Right lobe of liver (tissue), 6 donors: Measurements from ENCODE around the gene WDR73. TPM values are rescaled to one million over a fixed set of nuclear protein-coding genes. Genes with fewer than 3 reads are reported as not detected.

ENCODE experiments used
- ATAC-seq, 4 donors: fragments of 200-7000 bp; cut with Tn5 transposase; one replicate each; pipeline ENCODE4 v1.9.1; 2020; ENCODE audit warnings: mild to moderate bottlenecking in 4 of 4, moderate library complexity in 4 of 4
- DNase-seq, 3 donors: peaks; one replicate each; pipeline ENCODE4 v3.0.0-alpha.2; 2020
- H3K27ac ChIP-seq, 3 donors: fragments of 200-600 bp; one replicate each; pipeline ENCODE4 v1.8.0; 2022
- H3K27me3 ChIP-seq, 2 donors: fragments of 200-600 bp; one replicate each; pipeline ENCODE4 v1.8.0; 2022
- H3K36me3 ChIP-seq, 4 donors: fragments of 200-600 bp; sonication (generic) in 1 of 4; one replicate each; pipeline versions ENCODE4 v1.5.1 to v1.8.0; 2017 to 2022; ENCODE audit warnings: control low read depth in 1 of 4
- H3K4me1 ChIP-seq, 4 donors: fragments of 200-600 bp; sonication (generic) in 1 of 4; one replicate each; pipeline versions ENCODE4 v1.5.1 to v1.8.0; 2017 to 2022; ENCODE audit warnings: control low read depth in 1 of 4
- H3K4me3 ChIP-seq, 3 donors: fragments of 200-600 bp; one replicate each; pipeline ENCODE4 v1.8.0; 2022
- H3K9me3 ChIP-seq, 4 donors: fragments of 200-600 bp; sonication (generic) in 1 of 4; one replicate each; pipeline versions ENCODE4 v1.5.1 to v1.8.0; 2017 to 2022; ENCODE audit warnings: control low read depth in 1 of 4
- CTCF ChIP-seq, 4 donors: fragments of 200-600 bp in 3 of 4; fragments of 450-650 bp in 1 of 4; IDR thresholded peaks; one replicate each; pipeline versions ENCODE4 v1.5.1 to v1.8.0; 2016 to 2022; ENCODE audit warnings: antibody characterized with exemption in 4 of 4, mild to moderate bottlenecking in 2 of 4
- POLR2A ChIP-seq: fragments of 450-650 bp; IDR thresholded peaks from one replicate; pipeline ENCODE4 v1.6.1; 2017; ENCODE audit warnings: antibody characterized with exemption, mild to moderate bottlenecking
- WGBS: methylation state at CpG from one replicate; pipeline ENCODE4 v1.1.6; 2018; ENCODE audit warnings: low coverage, low lambda C conversion rate; ENCODE audit not compliant: insufficient coverage; ENCODE audit errors: missing lambda C conversion rate; 5-methylcytosine and 5-hydroxymethylcytosine counted together
- intact Hi-C, 2 donors: fragments of 100-400 bp; cut with DNase I; formaldehyde crosslinking; loops; one replicate each; pipeline versions ENCODE4 v1.11.2 to v1.14.1; 2022
- total RNA-seq, 6 experiments: library from RNA; depleted of rRNA in 2 of 6; stranded (reverse); fragments of >200 nt in 2 of 6; fragmentation: NEBNext Ultra II Directional in 3 of 6; extraction: Animal tissue kit (Norgen Biotek cat#: 25700) in 3 of 6; gene quantifications; one replicate each; pipeline versions ENCODE4 v1.1.0 to v1.2.4, GENCODE V29; 2016 to 2023
- donor health status: DM: no; HTN: yes; CAD: no.
- donor health status: DM: no; HTN: no; CAD: no.
- donor health status: DM: no; HTN: no; CAD: no.
- donor health status: DM: no; HTN: yes; CAD: no.
- donor health status: DM: no; HTN: yes; CAD: no.

WDR73 gene
- total RNA-seq, 6 experiments from 2014 or later = 6.3 to 11.1 (median 8.1) TPM

GRCh38 chr15:84668221-84668982, 14.3 kb upstream of the WDR73 start:
- H3K27ac ChIP-seq = no peak overlapping the region
- 100% methylated on average over 3 of the region's 3 CpGs for WGBS
- TF ChIP-seq CTCF (IDR thresholded peaks at IDR 0.05) = no peak
- DNase-seq (no peak), ATAC-seq (no peak)
- intact Hi-C loops = no loop called here
- H3K36me3 ChIP-seq = peaks cover 0 to 45% (median 11%) of the 10 kb centered on the region in 4 donors
- peaks cover 0 to 11% (median 3%) of the 10 kb centered on the region in 4 donors for H3K4me1 ChIP-seq
- H3K4me3 ChIP-seq = no peak overlapping the region
- no peaks in the 10 kb centered on the region for H3K27me3 ChIP-seq
- H3K9me3 ChIP-seq = no peaks in the 10 kb centered on the region

GRCh38 chr15:84666373-84666772, 12.3 kb upstream of the WDR73 start:
- no peak for DNase-seq
- 45% methylated on average over 1 of the region's 2 CpGs for WGBS
- ATAC-seq = no peak
- TF ChIP-seq CTCF (IDR thresholded peaks at IDR 0.05) (no peak), POLR2A (no peak)
- Histone ChIP-seq H3K9me3 (no peaks in the 10 kb centered on the region), H3K36me3 (peaks cover 0 to 42% (median 11%) of the 10 kb centered on the region in 4 donors), H3K4me1 (peaks cover 0 to 6% (median 1%) of the 10 kb centered on the region in 4 donors), H3K4me3 (no peak overlapping the region), H3K27me3 (no peaks in the 10 kb centered on the region), H3K27ac (no peak overlapping the region)
- intact Hi-C loops = no loop called here

GRCh38 chr15:84661001-84661400, 6.9 kb upstream of the WDR73 start:
- TF ChIP-seq POLR2A (no peak), CTCF (IDR thresholded peaks at IDR 0.05) (no peak)
- 100% methylated on average over 1 of the region's 10 CpGs for whole genome bisulfite sequencing
- H3K9me3 ChIP-seq = no peaks in the 10 kb centered on the region
- no peak overlapping the region for H3K27ac ChIP-seq
- H3K4me1 ChIP-seq = peaks cover 0 to 3% (median 0%) of the 10 kb centered on the region in 4 donors
- DNase-seq = no peak
- peaks cover 0 to 10% (median 2%) of the 10 kb centered on the region in 4 donors for H3K36me3 ChIP-seq
- no peaks in the 10 kb centered on the region for H3K27me3 ChIP-seq
- intact Hi-C loops = no loop called here
- no peak for ATAC-seq
- H3K4me3 ChIP-seq = no peak overlapping the region

- DNase-seq (no peak), ATAC-seq (no peak)
- no peaks in the 10 kb centered on the region for H3K9me3 ChIP-seq
- intact Hi-C loops = loop anchor here in 1 of 2 donors (10.0 kb wide), 2 partner anchors 55 to 225 kb away; partner anchors contain the start of genes SEC11A and SLC28A1
- peaks cover 0 to under 1% (median 0%) of the 10 kb centered on the region in 4 donors for H3K36me3 ChIP-seq
- peaks cover 0 to 5% (median 0%) of the 10 kb centered on the region in 4 donors for H3K4me1 ChIP-seq
- 63% methylated on average over 4 of the region's 4 CpGs for WGBS
- H3K4me3 ChIP-seq = no peak overlapping the region
- H3K27me3 ChIP-seq = no peaks in the 10 kb centered on the region
- H3K27ac ChIP-seq = no peak overlapping the region
- no peak for TF ChIP-seq CTCF (IDR thresholded peaks at IDR 0.05)
- TF ChIP-seq POLR2A = no peak
Observed at GRCh38 chr15:84659904-84660781, 6.1 kb upstream of the WDR73 start.
